Measurements from ENCODE around the gene G2E3.

DNA sequence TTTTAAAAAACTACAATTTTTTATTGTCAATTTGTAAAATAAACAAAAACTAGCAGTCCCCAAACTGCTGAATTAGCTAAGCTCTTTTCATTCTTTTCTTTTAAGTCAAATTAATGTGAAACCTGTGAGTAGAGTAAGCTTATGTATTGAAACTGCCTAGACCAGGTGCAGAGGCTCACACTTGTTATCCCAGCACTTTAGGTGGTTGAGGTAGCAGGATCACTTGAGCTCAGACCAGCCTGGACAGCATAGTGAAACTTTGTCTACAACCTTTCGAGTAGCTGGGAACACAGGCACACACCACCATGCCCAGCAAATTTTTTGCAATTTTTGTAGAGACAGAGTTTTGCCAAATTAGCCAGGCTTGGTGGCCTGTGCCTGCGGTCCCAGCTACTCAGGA, 89.5 kb downstream of the G2E3 start:
- TF ChIP-seq, protein P1, sequence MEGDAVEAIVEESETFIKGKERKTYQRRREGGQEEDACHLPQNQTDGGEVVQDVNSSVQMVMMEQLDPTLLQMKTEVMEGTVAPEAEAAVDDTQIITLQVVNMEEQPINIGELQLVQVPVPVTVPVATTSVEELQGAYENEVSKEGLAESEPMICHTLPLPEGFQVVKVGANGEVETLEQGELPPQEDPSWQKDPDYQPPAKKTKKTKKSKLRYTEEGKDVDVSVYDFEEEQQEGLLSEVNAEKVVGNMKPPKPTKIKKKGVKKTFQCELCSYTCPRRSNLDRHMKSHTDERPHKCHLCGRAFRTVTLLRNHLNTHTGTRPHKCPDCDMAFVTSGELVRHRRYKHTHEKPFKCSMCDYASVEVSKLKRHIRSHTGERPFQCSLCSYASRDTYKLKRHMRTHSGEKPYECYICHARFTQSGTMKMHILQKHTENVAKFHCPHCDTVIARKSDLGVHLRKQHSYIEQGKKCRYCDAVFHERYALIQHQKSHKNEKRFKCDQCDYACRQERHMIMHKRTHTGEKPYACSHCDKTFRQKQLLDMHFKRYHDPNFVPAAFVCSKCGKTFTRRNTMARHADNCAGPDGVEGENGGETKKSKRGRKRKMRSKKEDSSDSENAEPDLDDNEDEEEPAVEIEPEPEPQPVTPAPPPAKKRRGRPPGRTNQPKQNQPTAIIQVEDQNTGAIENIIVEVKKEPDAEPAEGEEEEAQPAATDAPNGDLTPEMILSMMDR (IDR thresholded peaks at IDR 0.05), result no peak
- TF ChIP-seq POLR2A (IDR thresholded peaks at IDR 0.05), result no peak
